GM23248 (cell line): ENCODE measurements around the gene TEX36. TPM values are rescaled to one million over a fixed set of nuclear protein-coding genes. Genes with fewer than 3 reads are reported as not detected.
A peak's percentile ranks its signal among the peaks of the same experiment; 100 is the strongest.

Experiments
- DNase-seq: peaks from one replicate; pipeline ENCODE4 v3.0.0-alpha.2; 2015
- H2AFZ ChIP-seq: fragments of 200-600 bp; sonication (generic); 2 replicates; pipeline ENCODE4 v1.6.1; 2016; ENCODE audit warnings: antibody characterized with exemption
- H3F3A ChIP-seq: fragments of 200-600 bp; sonication (generic); 2 replicates; pipeline ENCODE4 v1.6.1; 2016; ENCODE audit warnings: mild to moderate bottlenecking, antibody characterized with exemption, mixed run types; ENCODE audit not compliant: insufficient read depth
- H3K27ac ChIP-seq: fragments of 200-600 bp; sonication (generic); 2 replicates; pipeline ENCODE4 v1.5.1; 2016; ENCODE audit warnings: mild to moderate bottlenecking
- H3K27me3 ChIP-seq: fragments of 200-600 bp; sonication (generic); replicated peaks from 2 replicates; pipeline ENCODE4 v1.6.1; 2016; ENCODE audit warnings: mild to moderate bottlenecking; ENCODE audit not compliant: insufficient read depth
- H3K36me3 ChIP-seq: fragments of 200-600 bp; sonication (generic); 2 replicates; pipeline ENCODE4 v1.6.1; 2016; ENCODE audit warnings: low read depth, mild to moderate bottlenecking
- H3K4me1 ChIP-seq: fragments of 200-600 bp; sonication (generic); 2 replicates; pipeline ENCODE4 v1.6.1; 2016; ENCODE audit warnings: mild to moderate bottlenecking; ENCODE audit not compliant: insufficient read depth
- H3K4me2 ChIP-seq: fragments of 200-600 bp; sonication (generic); one replicate; pipeline ENCODE4 v1.6.1; 2016; ENCODE audit warnings: mild to moderate bottlenecking; ENCODE audit not compliant: unreplicated experiment
- H3K4me3 ChIP-seq: fragments of 200-600 bp; sonication (generic); 2 replicates; pipeline ENCODE4 v1.5.1; 2016; ENCODE audit warnings: mild to moderate bottlenecking
- H3K79me2 ChIP-seq: fragments of 200-600 bp; sonication (generic); 2 replicates; pipeline ENCODE4 v1.6.1; 2016; ENCODE audit warnings: mild to moderate bottlenecking; ENCODE audit not compliant: insufficient read depth
- H3K9ac ChIP-seq: fragments of 200-600 bp; sonication (generic); 2 replicates; pipeline ENCODE4 v1.6.1; 2016; ENCODE audit warnings: mild to moderate bottlenecking
- H3K9me2 ChIP-seq: fragments of 200-600 bp; sonication (generic); 2 replicates; pipeline ENCODE4 v1.6.1; 2016; ENCODE audit warnings: mixed run types, mild to moderate bottlenecking, moderate library complexity; ENCODE audit not compliant: insufficient read depth
- H3K9me3 ChIP-seq: fragments of 200-600 bp; sonication (generic); one replicate; pipeline ENCODE4 v1.6.1; 2017; ENCODE audit warnings: low read depth
- H4K20me1 ChIP-seq: fragments of 200-600 bp; sonication (generic); 2 replicates; pipeline ENCODE4 v1.6.0; 2016; ENCODE audit not compliant: insufficient read depth
- EZH2 ChIP-seq: fragments of 200-600 bp; sonication (generic); IDR thresholded peaks from 2 replicates; pipeline ENCODE4 v1.6.1; 2018; ENCODE audit warnings: antibody characterized with exemption, mild to moderate bottlenecking; ENCODE audit not compliant: insufficient read depth, poor library complexity, severe bottlenecking
- EZH2phosphoT487 ChIP-seq: fragments of 200-600 bp; sonication (generic); IDR thresholded peaks from 2 replicates; pipeline ENCODE4 v1.6.1; 2018; ENCODE audit warnings: antibody characterized with exemption, moderate library complexity, mild to moderate bottlenecking, low read depth; ENCODE audit not compliant: insufficient read depth
- WGBS, 2 experiments: methylation state at CpG; one replicate each; pipeline ENCODE4 v1.1.6; 2015 to 2017; ENCODE audit warnings: low lambda C conversion rate in 2 of 2, low coverage in 1 of 2; ENCODE audit errors: missing lambda C conversion rate in 2 of 2; 5-methylcytosine and 5-hydroxymethylcytosine counted together
- in situ Hi-C: fragments of 300-500 bp; cut with MboI; formaldehyde crosslinking; loops from 2 replicates; pipeline ENCODE4 v1.15.0; 2020
- polyA plus RNA-seq: library from polyadenylated mRNA; unstranded; fragments of >200 nt; fragmentation: Nextera tagmentation; extraction: Ambion mirVana; gene quantifications from 2 replicates; pipeline ENCODE4 v1.2.1, GENCODE V29; 2016
- total RNA-seq: library from RNA; depleted of rRNA; stranded (reverse); fragments of >200 nt; shearing (Covaris generic); gene quantifications from 2 replicates; pipeline ENCODE4 v1.2.3, GENCODE V29; 2014; rRNA removed

Gene TEX36
- total RNA-seq: 0.76 TPM in 1 of 2 replicates, not detected in the other
- 0.34 and 0.35 TPM in 2 replicates for polyA plus RNA-seq

GRCh38 chr10:125683063-125683462 lies at the start of gene TEX36:
Gene TEX36, minus strand, starts transcription at chr10:125683163. Its CDS starts 174 bp downstream, at chr10:125682989.
- Histone ChIP-seq H3K27ac (no peak within 1 kb of the TSS), H3K27me3 (no peaks in the 10 kb centered on the region), H3K9ac (no peak within 1 kb of the TSS), H3K9me3 (no peaks in the 10 kb centered on the region), H3F3A (no peaks in the 10 kb centered on the region), H4K20me1 (no peaks in the 10 kb centered on the region), H3K4me2 (no peak within 1 kb of the TSS), H2AFZ (no peak within 1 kb of the TSS), H3K9me2 (no peaks in the 10 kb centered on the region), H3K36me3 (no peaks in the 10 kb centered on the region), H3K79me2 (no peaks in the 10 kb centered on the region), H3K4me1 (no peaks in the 10 kb centered on the region), H3K4me3 (no peak within 1 kb of the TSS)
- WGBS, 2 experiments: 34 to 47% methylated on average over 3 of the region's 3 CpGs
- no peak for TF ChIP-seq EZH2
- TF ChIP-seq EZH2phosphoT487: no peak
- in situ Hi-C loops: no loop called here
- no peak for DNase-seq

- 46 to 57% methylated on average over 3 of the region's 3 CpGs for WGBS, 2 experiments
- Histone ChIP-seq H4K20me1 (no peaks in the 10 kb centered on the region), H3K4me1 (no peaks in the 10 kb centered on the region), H3K4me3 (no peak overlapping the region), H3K27me3 (no peaks in the 10 kb centered on the region), H3K79me2 (peaks cover 10% of the 10 kb centered on the region), H3K9me3 (no peaks in the 10 kb centered on the region), H3K4me2 (no peak overlapping the region), H3K9me2 (no peaks in the 10 kb centered on the region), H3K27ac (no peak overlapping the region), H3F3A (no peaks in the 10 kb centered on the region), H3K9ac (no peak overlapping the region), H3K36me3 (peaks cover 86% of the 10 kb centered on the region), H2AFZ (no peak overlapping the region)
- no peak for TF ChIP-seq EZH2
- TF ChIP-seq EZH2phosphoT487: no peak
- no peak for DNase-seq
- in situ Hi-C loops: no loop called here
Observed at GRCh38 chr10:125727436-125727835, 44.5 kb upstream of the TEX36 start.

- Histone ChIP-seq H3F3A (no peaks in the 10 kb centered on the region), H3K27me3 (no peaks in the 10 kb centered on the region), H3K79me2 (peaks cover 15% of the 10 kb centered on the region), H4K20me1 (no peaks in the 10 kb centered on the region), H3K4me3 (no peak overlapping the region), H3K9ac (no peak overlapping the region), H3K9me2 (no peaks in the 10 kb centered on the region), H3K4me1 (no peaks in the 10 kb centered on the region), H3K36me3 (peaks cover 89% of the 10 kb centered on the region), H3K4me2 (no peak overlapping the region), H2AFZ (no peak overlapping the region), H3K27ac (no peak overlapping the region), H3K9me3 (no peaks in the 10 kb centered on the region)
- DNase-seq: no peak
- TF ChIP-seq EZH2phosphoT487 (no peak), EZH2 (no peak)
- in situ Hi-C loops: no loop called here
- 97% methylated on average over 7 of the region's 7 CpGs for WGBS, 2 experiments
Observed at GRCh38 chr10:125726914-125727313, 44.0 kb upstream of the TEX36 start.

GRCh38 chr10:125722811-125723210 lies 39.8 kb upstream of the TEX36 start:
- Histone ChIP-seq H3K4me1 (peaks cover 16% of the 10 kb centered on the region), H3K27ac (no peak overlapping the region), H3K79me2 (peaks cover 39% of the 10 kb centered on the region), H3K9me2 (no peaks in the 10 kb centered on the region), H3K4me3 (no peak overlapping the region), H2AFZ (no peak overlapping the region), H3K27me3 (no peaks in the 10 kb centered on the region), H3K36me3 (peaks cover 59% of the 10 kb centered on the region), H3K9ac (peak overlapping the region; percentile 2; the same call in 1 of the 2 replicates), H4K20me1 (no peaks in the 10 kb centered on the region), H3K9me3 (no peaks in the 10 kb centered on the region), H3F3A (peaks cover 10% of the 10 kb centered on the region), H3K4me2 (no peak overlapping the region)
- DNase-seq: no peak
- WGBS, 2 experiments: 96 to 98% methylated on average over 1 of the region's 1 CpG
- TF ChIP-seq EZH2phosphoT487: no peak
- no peak for TF ChIP-seq EZH2
- in situ Hi-C loops: loop anchor here (25.0 kb wide), 1 partner anchor 686 kb away; no protein-coding TSS in a partner anchor
